ENCODE measurements around the gene STARD9. TPM values are rescaled to one million over a fixed set of nuclear protein-coding genes. Genes with fewer than 3 reads are reported as not detected.

STARD9 gene
- total and polyA plus RNA-seq, 2 of the 4 experiments (the other 2 are of a cell fraction): 2.0 to 3.2 TPM

GRCh38 chr15:42693942-42694341 lies 118.5 kb downstream of the STARD9 start:
- no peak overlapping the region for H3K4me2 ChIP-seq (ENCODE audit: low read depth, low read length)
- no peak overlapping the region for H4K5ac ChIP-seq (ENCODE audit: low read depth, low read length)
- no peak overlapping the region for H4K8ac ChIP-seq (ENCODE audit: low read depth in 2 of 2, low read length in 2 of 2)
- dilution Hi-C loops (cut with HindIII; ENCODE audit: low sequenced_read_pairs, unreplicated experiment): no loop called here
- H2AFZ ChIP-seq (replicated peaks; ENCODE audit: low read length, poor library complexity): no peak overlapping the region
- DNase-seq (no peak), ATAC-seq (ENCODE audit: low read depth) (no peak)
- no peak overlapping the region for H3K4me3 ChIP-seq (ENCODE audit: insufficient read depth, low read depth, low read length)
- in situ Hi-C loops (cut with MboI; ENCODE audit: low sequenced_read_pairs): no loop called here
- no peak overlapping the region for H3K27ac ChIP-seq (ENCODE audit: insufficient read depth, low read length)
- ChIA-PET POLR2A (ENCODE audit: unreplicated experiment) (no interaction called here), CTCF (interaction anchor here (0.6 kb wide), 1 partner anchor 225 kb away, joined by 4 read pairs; no protein-coding TSS in a partner anchor)
- H3K4ac ChIP-seq (ENCODE audit: low read depth, low read length): no peak overlapping the region
- H3K14ac ChIP-seq (replicated peaks; ENCODE audit: low read depth, low read length): no peak overlapping the region
- no TSS peak for BruUV-seq (replicated peaks)
- no peak overlapping the region for H2BK120ac ChIP-seq (ENCODE audit: low read depth, low read length)
- H3K9me3 ChIP-seq (ENCODE audit: control insufficient read depth, insufficient read depth, low read length): no peaks in the 10 kb centered on the region
- 100% methylated on average over 1 of the region's 6 CpGs; no CpG with 5 or more reads in 1 of the 2 experiments for WGBS, 2 experiments (ENCODE audit: extremely low coverage in 2 of 2, insufficient read length in 1 of 2)
- no peaks in the 10 kb centered on the region for H3K79me1 ChIP-seq (ENCODE audit: low read depth in 1 of 2, low read length in 2 of 2)
- TF ChIP-seq RAD21 (IDR thresholded peaks at IDR 0.05; ENCODE audit: low read length) (no peak), FOS (IDR thresholded peaks at IDR 0.05; ENCODE audit: low read depth, low read length) (no peak), NFE2L2 (IDR thresholded peaks at IDR 0.05; ENCODE audit: low read depth, low read length) (no peak), CHD1 (IDR thresholded peaks at IDR 0.05; ENCODE audit: low read depth, low read length) (no peak), MAFK (IDR thresholded peaks at IDR 0.05; ENCODE audit: low read depth, low read length) (no peak), SMC3 (IDR thresholded peaks at IDR 0.05; ENCODE audit: low read depth, low read length) (no peak), MAZ (IDR thresholded peaks at IDR 0.05; ENCODE audit: borderline replicate concordance, low read depth, low read length) (no peak), BHLHE40 (IDR thresholded peaks at IDR 0.05; ENCODE audit: low read depth, low read length) (no peak), CTCF (conservative IDR thresholded peaks at IDR 0.05; ENCODE audit: low read depth, low read length) (no peak), MXI1 (IDR thresholded peaks at IDR 0.05; ENCODE audit: borderline replicate concordance, low read depth, low read length) (no peak), POLR2A (IDR thresholded peaks at IDR 0.05; ENCODE audit: low read depth, low read length) (no peak), ELK1 (IDR thresholded peaks at IDR 0.05; ENCODE audit: borderline replicate concordance, low read depth, low read length) (no peak), RCOR1 (IDR thresholded peaks at IDR 0.05; ENCODE audit: insufficient replicate concordance, low read length) (no peak)
- TF ChIP-seq, protein P1, sequence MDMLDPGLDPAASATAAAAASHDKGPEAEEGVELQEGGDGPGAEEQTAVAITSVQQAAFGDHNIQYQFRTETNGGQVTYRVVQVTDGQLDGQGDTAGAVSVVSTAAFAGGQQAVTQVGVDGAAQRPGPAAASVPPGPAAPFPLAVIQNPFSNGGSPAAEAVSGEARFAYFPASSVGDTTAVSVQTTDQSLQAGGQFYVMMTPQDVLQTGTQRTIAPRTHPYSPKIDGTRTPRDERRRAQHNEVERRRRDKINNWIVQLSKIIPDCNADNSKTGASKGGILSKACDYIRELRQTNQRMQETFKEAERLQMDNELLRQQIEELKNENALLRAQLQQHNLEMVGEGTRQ (IDR thresholded peaks at IDR 0.05; ENCODE audit: low read depth, low read length): no peak
- no peak overlapping the region for H2BK5ac ChIP-seq (ENCODE audit: low read depth, low read length, poor library complexity, severe bottlenecking)
- H4K91ac ChIP-seq (ENCODE audit: insufficient read depth, low read depth, low read length): no peak overlapping the region
- no peak overlapping the region for H2AK5ac ChIP-seq (ENCODE audit: low read depth, low read length)
- H3K9me1 ChIP-seq (ENCODE audit: insufficient read depth, low read length): peaks cover 17% of the 10 kb centered on the region; the same call in 1 of the 2 replicates
- H2AK9ac ChIP-seq (replicated peaks; ENCODE audit: low read depth, low read length, poor library complexity): no peak overlapping the region
- H3K56ac ChIP-seq (ENCODE audit: extremely low read depth, insufficient read depth, low read length): no peak overlapping the region
- H3K36me3 ChIP-seq (ENCODE audit: control insufficient read depth, insufficient read depth, low read length): peaks cover 22% of the 10 kb centered on the region
- no peak overlapping the region for H2BK20ac ChIP-seq (ENCODE audit: low read depth, low read length)
- H3K23ac ChIP-seq (ENCODE audit: low read depth, low read length): no peak overlapping the region
- intact Hi-C loops (cut with micrococcal nuclease): no loop called here
- no peak overlapping the region for H3K18ac ChIP-seq (ENCODE audit: low read depth, low read length)
- H2BK15ac ChIP-seq (ENCODE audit: low read depth, low read length): no peak overlapping the region
- no peak overlapping the region for H3K9ac ChIP-seq (ENCODE audit: low read depth, low read length)
- H3K4me1 ChIP-seq (ENCODE audit: control insufficient read depth, insufficient read depth, low read length): no peaks in the 10 kb centered on the region
- no peaks in the 10 kb centered on the region for H4K20me1 ChIP-seq (ENCODE audit: insufficient read depth, low read length)
- H3K27me3 ChIP-seq (ENCODE audit: control insufficient read depth, insufficient read depth, low read length): no peaks in the 10 kb centered on the region

Measured in IMR-90 (cell line).